Jurkat, Clone E6-1 (cell line): ENCODE data around the gene NUP50.

ENCODE experiments used
- DNase-seq: peaks from one replicate; pipeline ENCODE4 v3.0.0-alpha.2; 2011; ENCODE audit warnings: low read depth, low spot score
- H3K4me3 ChIP-seq: 2 replicates; pipeline ENCODE4 v1.5.1; 2011; ENCODE audit warnings: mild to moderate bottlenecking, low read length, control low read depth, moderate library complexity

The NUP50 gene

DNA sequence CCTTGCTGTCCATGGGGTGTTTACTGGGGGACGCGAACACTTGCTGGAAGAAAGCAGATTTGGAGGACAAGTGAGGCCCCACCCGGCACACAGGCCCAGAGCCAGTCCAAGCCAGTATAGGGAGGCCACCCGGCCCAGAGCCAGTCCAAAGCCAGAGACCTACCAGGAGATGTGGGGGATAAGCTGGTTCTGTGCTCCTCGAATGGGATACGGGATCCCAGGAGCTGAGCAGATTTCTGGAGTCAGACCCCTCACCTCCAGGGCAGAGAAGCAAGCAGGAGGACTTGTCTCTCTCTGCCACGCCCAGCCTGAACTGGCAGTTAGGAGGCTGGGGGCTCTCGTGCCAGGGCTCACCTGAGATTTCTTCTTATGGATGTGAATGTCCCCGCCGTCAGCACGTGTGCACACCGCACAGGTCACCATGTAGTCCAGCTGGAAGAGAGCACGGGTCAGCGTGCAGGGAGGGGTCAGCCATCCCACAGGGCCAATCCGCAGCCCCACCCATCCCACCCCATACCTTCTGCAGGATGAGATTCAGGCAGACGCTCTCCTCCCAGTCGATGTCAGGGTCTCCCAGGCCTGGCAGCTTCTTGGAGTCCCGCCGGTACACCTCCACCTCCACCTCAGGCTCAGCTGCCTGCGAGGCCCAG is 41.7 kb downstream of the NUP50 start:
- DNase-seq = no peak
- H3K4me3 ChIP-seq = no peak overlapping the region

DNA sequence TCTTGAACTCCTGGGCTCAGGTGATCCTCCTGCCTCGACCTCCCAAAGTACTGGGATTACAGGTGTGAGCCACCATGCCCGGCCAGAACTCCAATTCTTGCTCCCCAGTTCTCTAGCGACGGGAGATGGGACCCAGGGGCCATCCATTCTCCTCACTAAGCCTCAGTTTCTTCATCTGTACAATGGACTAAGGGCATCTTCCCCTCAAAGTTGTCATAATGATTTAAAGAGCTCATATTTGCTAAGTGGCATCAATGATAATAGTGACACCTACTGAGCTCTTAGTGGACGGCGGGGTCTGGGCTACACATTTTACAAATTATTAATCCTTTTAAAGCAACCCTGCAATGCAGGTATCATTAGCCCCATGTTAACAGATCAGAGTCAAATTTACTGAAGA is 42.5 kb downstream of the NUP50 start:
- H3K4me3 ChIP-seq = no peak overlapping the region
- no peak for DNase-seq

DNA sequence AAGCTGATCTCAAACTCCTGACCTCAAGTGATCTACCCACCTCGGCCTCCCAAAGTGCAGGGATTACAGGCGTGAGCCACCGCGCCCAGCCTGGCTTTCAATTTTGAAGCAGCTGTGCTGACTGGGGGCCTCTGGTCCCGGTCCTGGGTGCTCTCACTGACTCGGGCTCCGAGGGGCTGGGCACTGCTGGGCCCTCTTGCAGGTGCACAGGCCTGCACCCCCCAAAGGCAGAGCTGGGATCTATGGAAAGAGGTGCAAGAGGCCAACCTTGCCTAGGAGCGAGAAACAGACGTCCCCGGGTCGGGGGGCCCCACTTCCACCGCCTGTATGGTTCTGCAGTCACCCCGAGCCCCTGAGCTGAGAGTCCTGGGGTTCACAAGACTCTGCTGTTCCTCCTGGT is 43.8 kb downstream of the NUP50 start:
- H3K4me3 ChIP-seq = no peak overlapping the region

DNA sequence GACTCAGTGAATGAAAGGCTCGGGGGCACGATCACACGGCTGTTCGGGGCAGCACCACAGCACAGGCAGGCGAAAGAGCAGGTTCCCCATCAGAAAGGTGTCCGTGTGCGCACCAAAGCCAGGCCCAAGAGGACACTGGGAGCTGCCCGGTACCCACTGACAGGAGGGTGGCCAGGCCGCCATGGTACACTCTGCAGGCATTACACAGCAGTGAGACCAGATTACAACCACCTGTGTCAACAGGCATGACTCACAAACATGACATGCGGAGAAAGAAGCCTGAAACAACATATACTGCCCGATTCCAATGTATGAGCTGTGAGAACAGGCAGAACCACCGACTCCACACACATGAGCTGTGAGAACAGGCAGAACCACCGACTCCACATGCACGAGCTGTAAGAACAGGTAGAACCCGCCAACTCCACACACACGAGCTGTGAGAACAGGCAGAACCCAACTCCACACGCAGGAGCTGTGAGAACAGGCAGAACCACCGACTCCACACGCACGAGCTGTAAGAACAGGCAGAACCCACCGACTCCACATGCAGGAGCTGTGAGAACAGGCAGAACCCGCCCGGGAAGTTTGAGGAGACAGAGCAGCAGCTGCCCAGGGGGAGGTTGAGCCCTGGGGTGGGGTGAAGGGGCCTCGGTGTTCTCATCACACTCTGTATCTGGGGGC is 44.4 kb downstream of the NUP50 start:
- no peak for DNase-seq
- H3K4me3 ChIP-seq = no peak overlapping the region

More for the DNA sequence above, 43.8 kb downstream of the NUP50 start:
- DNase-seq = no peak

DNA sequence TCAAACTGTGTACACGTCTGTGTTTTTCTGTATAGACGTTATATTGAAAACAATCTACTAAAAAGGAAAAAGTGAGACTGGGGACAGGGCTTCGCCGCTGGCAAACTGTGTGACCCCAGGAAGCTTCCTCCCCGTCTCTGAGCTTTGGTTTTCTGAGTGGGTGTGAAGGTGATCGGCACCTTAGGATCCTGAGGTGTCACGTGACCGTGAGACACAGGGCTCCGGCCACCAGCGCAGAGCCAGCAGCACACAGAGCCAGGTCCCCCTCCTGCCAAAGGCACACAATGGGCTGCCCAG is 44.9 kb downstream of the NUP50 start:
- no peak for DNase-seq
- H3K4me3 ChIP-seq = no peak overlapping the region

DNA sequence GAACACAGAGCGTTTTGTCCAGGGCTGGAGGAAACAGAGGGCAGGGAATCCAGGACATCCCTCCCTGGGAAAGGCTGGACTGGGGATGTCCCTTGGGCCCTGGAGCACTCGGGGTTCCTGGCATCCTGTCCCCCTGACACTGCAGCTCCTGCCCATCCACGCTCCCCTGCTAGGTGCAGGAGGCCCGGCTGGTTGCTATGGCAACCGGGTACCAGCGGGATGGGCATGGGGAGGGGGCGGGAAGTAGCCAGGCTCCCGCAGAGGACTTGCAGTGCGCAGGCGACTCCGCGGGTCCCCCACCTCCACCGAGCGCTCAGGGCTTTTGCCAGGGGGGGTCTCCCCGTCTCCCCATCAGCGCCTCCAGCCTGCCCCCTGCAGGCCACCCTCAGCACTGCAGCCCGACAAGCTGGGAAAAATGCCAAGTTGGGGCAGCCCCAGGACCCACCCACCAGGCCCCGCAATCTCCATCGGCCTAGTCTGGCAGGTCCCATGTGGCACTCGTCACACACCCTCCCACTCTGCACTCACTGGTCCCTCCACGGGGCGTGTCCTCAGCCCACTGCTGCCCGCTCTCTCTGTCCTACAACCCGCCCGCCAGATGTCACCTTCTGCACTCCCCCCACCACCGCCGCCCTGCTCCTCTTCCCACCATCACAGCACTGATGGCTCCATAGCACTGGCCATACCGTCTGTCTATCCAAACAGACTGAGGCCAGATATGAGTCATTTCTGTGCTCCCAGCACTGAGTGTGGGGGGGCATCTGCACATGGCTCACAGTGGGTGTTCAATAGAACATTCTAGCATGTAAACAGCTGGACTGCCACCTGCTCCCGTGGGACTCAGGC is 45.5 kb downstream of the NUP50 start:
- no peak for DNase-seq

DNA sequence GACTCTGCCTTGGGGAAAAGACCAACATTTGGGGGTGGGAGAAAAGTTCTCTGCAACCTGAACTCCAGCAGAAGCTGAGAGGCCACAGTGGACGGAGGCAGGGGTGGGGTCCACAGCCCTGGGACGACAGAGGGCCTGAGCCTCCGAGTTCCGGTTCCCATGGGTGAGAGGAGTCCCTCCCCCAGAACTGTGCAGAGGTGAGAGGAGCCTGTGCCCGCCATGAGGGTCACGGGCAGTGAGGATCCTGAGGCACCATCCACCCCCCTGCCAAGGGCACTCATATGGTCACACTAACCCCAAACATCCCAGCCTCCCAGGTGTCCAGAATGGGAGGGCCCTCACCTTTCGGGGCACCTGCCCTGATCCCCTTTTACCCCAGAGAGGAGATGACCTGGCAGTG is 46.4 kb downstream of the NUP50 start:
- DNase-seq = no peak
- no peak overlapping the region for H3K4me3 ChIP-seq

More for the DNA sequence above, 45.5 kb downstream of the NUP50 start:
- no peak overlapping the region for H3K4me3 ChIP-seq

DNA sequence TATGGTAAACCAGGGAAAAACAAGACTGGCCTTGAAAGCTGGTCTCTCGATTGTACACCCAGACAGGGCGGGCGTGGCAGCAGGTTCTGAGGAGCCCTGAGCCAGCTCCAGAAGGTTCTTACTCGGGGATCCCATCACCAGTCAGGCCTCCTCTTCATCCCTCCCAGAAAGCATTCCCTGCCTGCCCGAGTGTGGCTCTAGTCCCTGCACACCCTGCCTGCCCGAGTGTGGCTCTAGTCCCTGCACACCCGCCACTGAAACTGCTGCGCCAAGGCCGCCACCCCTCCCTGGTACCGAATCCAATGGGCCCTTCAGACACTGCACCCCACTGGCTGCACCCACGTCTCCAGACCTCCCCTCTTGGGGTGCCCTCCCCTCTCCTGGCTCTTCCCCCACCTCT is 46.9 kb downstream of the NUP50 start:
- no peak for DNase-seq
- H3K4me3 ChIP-seq = no peak overlapping the region

DNA sequence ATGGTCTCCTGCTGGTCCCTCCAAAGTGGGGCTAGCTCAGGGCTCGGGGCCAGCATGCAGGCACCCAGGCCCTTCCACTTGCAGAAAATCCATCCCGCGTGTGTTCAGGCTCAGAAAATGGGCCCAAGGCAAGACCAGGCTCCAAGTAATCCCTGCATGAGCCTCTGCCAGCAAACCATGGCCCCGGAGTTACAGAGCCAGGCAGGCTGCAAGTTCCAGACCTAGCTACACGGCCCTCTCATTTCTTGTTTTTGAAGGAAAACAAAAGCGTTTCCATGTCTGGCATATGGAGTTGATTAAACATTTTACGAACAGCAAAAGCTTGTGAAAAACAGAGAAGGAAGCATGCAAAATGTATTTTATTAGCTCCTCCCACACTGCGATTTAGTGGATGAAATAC is 47.3 kb downstream of the NUP50 start:
- DNase-seq = no peak
- no peak overlapping the region for H3K4me3 ChIP-seq

DNA sequence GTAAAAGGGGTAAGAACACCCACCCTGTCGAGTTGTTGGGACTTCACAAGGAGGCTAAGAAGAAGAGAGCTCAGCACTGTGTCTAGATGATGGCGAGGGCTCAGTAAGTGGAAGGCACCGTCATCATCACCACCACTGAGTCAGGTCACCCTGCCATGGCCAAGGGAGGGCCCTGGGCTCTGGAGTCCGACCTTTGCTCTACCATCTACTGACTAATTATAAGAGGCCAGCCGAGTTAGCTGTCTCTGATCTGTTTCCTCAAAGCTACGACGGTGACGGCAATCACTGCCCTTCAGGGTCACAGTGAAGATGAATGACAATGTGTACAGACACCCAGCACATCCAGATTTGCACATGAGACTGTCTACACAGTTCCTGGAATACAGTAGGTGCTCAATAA is 47.7 kb downstream of the NUP50 start:
- no peak for DNase-seq
- no peak overlapping the region for H3K4me3 ChIP-seq

DNA sequence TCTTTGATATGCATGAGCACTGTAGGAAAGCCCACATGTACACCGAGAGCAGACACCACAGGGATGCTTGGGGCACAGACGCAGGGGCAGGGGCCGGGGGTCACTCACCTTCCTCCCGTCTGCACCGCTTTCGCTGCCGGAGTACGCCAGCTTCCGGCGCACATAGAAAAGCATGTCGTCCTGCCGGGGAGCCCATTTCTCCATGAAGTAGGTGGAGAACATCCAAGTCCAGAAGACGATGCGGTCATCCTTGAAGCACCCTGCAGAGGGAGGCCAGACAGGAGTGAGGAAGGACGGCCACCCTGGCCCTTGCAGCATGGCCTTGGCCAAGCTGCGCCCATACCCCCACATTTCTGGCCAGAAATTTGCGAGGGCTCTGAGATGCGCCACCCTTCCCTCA is 48.1 kb downstream of the NUP50 start:
- no peak overlapping the region for H3K4me3 ChIP-seq
- DNase-seq = no peak

DNA sequence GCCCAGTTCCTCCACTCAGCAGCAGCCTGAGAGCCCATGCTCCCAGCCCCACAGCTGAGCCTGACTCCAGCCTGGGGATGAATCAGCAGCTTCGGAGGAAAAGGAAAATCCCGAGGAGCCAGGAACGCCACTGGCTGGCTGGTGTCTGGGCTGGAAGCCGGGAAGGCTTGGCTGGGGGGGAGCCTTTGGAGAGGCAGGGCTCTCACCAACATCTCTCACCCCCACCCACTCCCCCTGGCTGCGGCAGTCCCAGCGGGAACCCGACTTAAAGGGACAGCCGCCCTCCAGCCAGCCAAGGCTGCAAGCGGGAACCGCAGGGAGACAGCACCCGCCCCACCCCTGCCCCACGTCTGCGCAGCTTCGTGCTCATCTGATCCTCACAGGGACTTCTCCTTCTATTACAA is 48.6 kb downstream of the NUP50 start:
- DNase-seq = no peak
- H3K4me3 ChIP-seq = no peak overlapping the region

DNA sequence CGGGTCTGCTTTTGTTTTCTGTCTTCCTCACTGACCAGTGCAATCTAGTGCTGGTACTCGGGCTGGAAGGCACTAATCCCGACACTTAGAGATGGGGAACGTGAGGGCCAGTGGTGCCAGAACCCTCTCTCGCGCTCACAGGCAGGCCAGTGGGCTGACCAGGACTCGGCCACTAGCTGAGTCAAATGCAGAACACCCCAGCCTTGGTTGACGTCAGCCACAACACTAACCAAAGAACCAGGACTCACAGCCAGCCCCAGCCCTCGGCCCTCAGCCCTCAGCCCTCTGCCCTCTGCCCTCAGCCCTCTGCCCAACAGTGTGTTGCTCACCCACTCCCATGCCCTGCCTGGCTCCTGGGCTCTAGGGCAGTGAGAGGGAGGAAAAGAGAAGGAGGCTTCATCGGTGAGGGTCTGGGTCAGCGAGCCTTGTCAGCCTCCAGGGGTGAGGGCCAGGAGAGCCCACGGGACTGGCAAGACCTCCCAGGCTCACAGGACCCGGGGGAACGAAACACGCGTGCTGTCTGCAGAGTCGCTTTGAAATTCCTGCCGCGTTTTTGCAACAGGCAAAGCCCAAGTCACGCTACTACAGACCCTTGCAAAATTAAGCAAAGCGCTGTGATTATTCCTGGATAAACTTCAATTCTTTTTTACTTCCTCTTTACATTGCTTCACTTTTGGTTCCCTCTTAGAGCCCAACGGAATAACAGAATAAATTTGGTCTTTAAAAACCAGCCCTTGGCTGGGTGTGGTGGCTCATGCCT is 49.4 kb downstream of the NUP50 start:
- DNase-seq = no peak
- H3K4me3 ChIP-seq = no peak overlapping the region

DNA sequence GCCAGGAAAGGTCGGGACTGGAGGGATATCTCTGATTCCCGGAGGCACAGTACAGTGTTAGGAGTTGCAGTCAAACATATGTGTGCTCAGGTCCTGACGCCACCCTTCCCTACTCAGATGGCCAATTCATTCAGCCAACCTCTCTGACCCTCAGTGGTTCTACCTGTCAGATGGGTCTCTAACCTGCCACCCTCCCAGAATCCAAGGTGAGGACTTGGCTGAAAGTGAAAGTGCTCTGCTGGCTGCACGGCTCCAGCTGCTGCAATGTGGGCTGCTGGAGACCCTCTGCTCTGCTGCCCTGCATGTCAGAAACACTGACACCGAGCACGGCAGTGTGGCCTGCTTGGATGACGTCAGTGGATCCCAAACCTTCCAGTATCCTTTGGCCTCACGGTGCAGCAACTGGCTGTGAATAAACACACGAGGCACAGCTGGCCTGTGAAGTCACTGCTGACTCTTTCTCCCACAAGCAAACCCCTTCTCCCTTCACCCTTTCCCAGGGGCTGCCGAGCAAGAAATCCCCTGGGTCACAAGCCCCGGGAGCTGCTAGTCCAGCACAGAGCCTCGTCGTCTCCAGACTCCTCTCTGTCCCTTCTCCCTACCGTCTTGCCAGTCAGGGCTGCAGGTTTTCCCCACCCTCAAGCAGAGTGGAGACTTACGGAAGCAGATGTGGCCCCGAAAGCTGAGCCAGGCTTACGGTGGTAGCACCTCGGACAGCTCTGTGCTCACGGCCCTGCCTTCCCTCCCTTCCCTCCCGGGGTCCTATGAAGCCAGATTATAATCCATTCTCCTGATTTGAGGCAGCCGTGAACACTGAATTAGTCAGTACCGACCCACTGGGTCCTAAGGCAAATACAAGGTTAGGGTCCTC is 52.6 kb downstream of the NUP50 start:
- no peak for DNase-seq
- no peak overlapping the region for H3K4me3 ChIP-seq

DNA sequence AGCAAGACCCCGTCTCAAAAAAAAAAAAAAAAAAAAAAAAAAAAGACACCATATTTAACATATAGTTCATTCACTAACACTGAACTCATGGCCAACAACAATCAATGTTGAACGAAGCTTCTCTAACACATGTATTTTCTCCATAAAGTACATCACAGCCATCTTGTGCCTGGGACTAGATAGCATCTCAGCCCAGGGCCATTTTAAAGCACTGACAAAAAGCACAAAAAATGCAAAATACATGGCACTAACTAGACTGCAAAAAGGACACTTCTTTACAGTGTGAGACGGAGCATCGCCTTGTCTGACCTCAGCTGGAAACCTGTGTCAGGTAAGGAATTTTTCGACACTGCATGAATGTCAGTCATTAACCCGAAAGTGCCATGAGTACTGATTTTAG is 53.6 kb downstream of the NUP50 start:
- no peak overlapping the region for H3K4me3 ChIP-seq
- no peak for DNase-seq

DNA sequence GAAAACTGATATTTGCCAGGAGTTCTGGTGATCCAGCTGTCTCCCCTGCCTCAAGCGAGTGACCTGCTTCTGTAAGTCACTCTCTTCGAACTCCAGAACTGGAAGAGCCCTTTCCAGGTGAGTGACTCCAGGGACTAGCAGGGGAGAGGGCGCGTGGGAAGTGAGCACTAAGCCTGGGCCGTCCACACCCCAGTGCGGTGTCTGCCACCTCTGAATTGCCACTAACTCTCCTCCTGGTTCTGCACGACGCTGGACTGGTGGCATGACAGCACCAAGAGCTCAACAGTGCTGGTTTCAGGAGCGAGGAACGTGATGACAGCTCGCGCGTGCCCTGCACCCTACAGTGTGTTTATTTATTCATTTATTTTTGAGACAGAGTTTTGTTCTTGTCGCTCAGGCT is 54.1 kb downstream of the NUP50 start:
- H3K4me3 ChIP-seq = no peak overlapping the region
- no peak for DNase-seq

DNA sequence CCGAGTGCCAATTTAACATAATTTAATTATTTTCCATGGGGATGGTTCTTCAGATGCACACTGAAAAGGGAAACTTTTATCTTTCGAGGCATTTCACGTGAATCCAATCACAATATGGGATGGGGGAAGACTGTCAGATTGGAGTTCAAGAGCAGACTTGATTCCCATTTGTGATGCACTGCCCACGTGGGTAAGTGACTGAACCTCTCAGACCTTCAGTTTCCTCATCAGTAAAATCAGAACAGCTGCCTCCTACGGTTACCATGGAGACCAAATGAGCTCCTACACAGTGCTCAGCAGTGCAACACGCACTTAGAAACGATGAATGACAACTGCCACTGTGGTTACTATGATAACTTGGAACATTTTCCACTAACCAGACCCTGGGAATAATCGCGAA is 55.3 kb downstream of the NUP50 start:
- DNase-seq = peak; percentile 50
- H3K4me3 ChIP-seq = no peak overlapping the region

DNA sequence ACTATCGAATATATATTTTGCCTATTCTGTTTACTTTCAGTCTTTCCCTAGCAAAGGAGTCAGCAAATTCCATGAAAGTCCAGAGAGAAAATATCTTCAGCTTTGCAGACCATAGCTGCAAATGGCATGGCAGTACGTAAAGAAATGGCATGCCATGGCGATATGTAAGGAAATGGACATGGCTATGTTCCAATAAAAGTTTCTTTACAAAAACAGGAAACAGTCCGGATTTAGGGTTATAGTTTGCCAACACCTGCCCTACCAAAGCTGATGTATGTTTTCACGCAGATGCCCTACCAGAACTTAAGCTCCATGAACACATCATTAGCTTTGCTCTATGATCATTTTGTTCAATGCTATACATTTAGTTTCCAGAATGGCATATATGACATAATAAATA is 57.5 kb downstream of the NUP50 start:
- H3K4me3 ChIP-seq = no peak overlapping the region
- no peak for DNase-seq
